ENCODE measurements around the gene MOG. TPM values are rescaled to one million over a fixed set of nuclear protein-coding genes. Genes with fewer than 3 reads are reported as not detected.

MOG gene
- total RNA-seq, 4 donors from 2014 or later, result not detected

- no peak for TF ChIP-seq CTCF (IDR thresholded peaks at IDR 0.05)
- DNase-seq (ENCODE audit: low spot score) (no peak), ATAC-seq (ENCODE audit: low FRiP score) (no peak)
These were observed 21.2 kb downstream of the MOG start for GRCh38 chr6:29678114-29678513.

- no peak for DNase-seq (ENCODE audit: low spot score)
- ATAC-seq (ENCODE audit: low FRiP score), result no peak
- TF ChIP-seq CTCF (IDR thresholded peaks at IDR 0.05), result no peak
These were observed 23.1 kb downstream of the MOG start for GRCh38 chr6:29679962-29680361.

GRCh38 chr6:29680416-29680815 is 23.5 kb downstream of the MOG start:
- no peak for ATAC-seq (ENCODE audit: low FRiP score)
- TF ChIP-seq CTCF (IDR thresholded peaks at IDR 0.05), result no peak
- DNase-seq (ENCODE audit: low spot score), result no peak

- no peak for TF ChIP-seq CTCF (IDR thresholded peaks at IDR 0.05)
- DNase-seq (ENCODE audit: low spot score), result no peak
- no peak for ATAC-seq (ENCODE audit: low FRiP score)
These were observed 24.0 kb downstream of the MOG start, which contains the start of gene ZFP57 for GRCh38 chr6:29680904-29681303. Gene ZFP57, minus strand, starts transcription at chr6:29681152. Its CDS starts 4,149 bp downstream, at chr6:29677003.

GRCh38 chr6:29681811-29682210 is 24.9 kb downstream of the MOG start:
- TF ChIP-seq CTCF (IDR thresholded peaks at IDR 0.05), result no peak
- ATAC-seq (ENCODE audit: low FRiP score), result no peak
- DNase-seq (ENCODE audit: low spot score), result no peak

GRCh38 chr6:29685718-29686326 is 28.9 kb downstream of the MOG start:
- no peak for TF ChIP-seq CTCF (IDR thresholded peaks at IDR 0.05)
- DNase-seq (ENCODE audit: low spot score), result no peak
- no peak for ATAC-seq (ENCODE audit: low FRiP score)

- DNase-seq (ENCODE audit: low spot score), result no peak
- no peak for TF ChIP-seq CTCF (IDR thresholded peaks at IDR 0.05)
- no peak for ATAC-seq (ENCODE audit: low FRiP score)
These were observed 37.7 kb downstream of the MOG start for GRCh38 chr6:29694637-29695036.

Data from omental fat pad (tissue), 4 donors.